Stimulated activated CD8-positive, alpha-beta memory T cell treated with anti-CD3 and anti-CD28 coated beads, Interleukin-15, amount 100 ng/mL, for 4 hours (primary cell): ENCODE results near the gene CAMK2G.

Source experiments
- DNase-seq, 2 donors: peaks; one replicate each; pipeline ENCODE4 v3.0.0-alpha.2; 2020; ENCODE audit warnings: low read depth in 2 of 2

CAMK2G gene

DNA sequence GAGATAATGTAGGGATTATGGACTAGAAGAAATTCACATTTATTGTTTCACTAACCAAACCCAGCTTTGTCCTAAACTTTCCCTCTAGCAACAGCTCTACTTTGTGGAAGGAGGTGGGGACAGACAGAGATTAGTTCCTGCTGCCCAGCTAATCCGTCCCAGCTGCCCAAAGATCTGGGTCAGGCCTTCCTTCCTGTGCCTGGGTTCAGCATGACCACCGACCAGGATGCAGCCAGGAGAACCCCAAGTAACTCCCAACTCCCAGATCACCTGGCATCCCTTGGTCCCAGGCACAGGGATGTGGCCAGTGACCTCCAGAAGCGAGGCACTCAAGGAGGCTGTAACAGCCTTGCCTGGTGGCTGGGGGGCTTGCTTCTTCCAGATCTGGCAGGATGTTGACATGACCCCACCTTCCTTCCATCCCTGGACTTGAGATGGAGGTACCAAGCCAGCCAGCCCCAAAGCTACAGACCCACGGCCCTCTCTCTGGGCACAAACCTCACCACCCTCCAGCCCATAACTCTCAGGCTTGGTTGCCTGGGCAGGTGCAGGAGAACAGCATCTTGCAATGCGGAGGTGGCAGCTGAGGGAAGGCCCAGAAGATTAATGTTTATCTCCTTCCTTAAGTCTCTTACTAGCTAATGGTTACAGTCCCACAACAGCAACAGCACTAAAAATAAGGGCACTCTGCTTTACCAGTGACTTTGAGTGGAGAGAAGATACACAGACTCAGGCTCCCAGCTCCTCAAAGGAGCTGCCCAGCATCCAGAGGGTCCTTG is 11.1 kb downstream of the CAMK2G start:
- no peak for DNase-seq

GRCh38 chr10:73862011-73862410 is 12.3 kb downstream of the CAMK2G start:
- no peak for DNase-seq

- DNase-seq = no peak
Observed at GRCh38 chr10:73859784-73860491, 14.4 kb downstream of the CAMK2G start.

DNA sequence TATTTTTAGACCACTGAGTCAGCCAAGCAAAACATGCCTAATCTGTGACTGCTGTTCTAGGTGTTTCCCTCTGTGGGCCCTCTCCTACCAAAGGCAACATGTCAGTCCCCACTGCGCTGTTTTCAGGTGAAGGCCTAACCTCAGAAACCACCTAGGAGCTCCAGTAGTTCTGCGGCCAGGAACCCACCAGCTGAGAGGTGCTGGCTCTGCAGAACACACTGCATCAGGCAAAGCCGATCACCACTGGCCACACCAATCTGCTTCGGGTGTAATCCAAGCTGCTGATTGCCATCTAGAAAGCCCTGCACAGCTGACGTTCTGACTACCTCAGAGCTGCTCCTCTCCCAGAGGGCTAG is 14.9 kb downstream of the CAMK2G start:
- DNase-seq = no peak

DNA sequence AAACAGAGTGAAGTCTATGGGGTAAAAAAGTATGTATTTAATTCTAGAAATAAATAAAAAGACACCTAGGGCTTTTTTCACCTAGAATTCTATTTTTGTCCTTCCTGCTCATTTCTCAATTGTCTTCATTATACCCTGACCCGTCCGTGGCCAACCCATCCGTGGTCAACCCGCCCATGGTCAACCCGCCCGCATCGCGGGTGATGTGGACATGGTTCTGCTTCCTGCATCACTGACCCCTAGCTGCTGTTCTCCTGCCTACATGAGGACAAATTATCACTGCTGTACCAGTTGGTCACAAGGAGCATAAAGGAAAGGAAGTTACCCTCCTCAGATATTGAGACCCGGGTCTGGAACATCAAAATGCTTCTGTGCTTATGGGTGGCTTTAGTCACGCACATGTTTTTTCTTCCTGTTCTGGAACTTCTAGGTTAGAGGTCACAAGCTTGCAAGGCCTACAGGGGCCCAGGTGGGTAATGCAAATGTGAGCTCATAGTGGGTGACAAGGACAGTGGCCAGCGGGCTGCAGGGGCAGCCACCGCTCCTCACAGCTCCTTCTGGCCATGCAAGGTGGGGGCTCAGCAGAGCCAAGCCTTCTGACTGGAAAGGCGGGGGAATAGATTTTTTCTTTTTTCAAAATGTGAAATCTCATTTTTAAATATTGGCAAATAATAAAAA is 15.5 kb downstream of the CAMK2G start:
- no peak for DNase-seq

GRCh38 chr10:73858013-73858708 is 16.2 kb downstream of the CAMK2G start:
- no peak for DNase-seq

- no peak for DNase-seq
Observed at GRCh38 chr10:73857446-73857845, 16.9 kb downstream of the CAMK2G start.

GRCh38 chr10:73856261-73856660 is 18.1 kb downstream of the CAMK2G start:
- no peak for DNase-seq

DNA sequence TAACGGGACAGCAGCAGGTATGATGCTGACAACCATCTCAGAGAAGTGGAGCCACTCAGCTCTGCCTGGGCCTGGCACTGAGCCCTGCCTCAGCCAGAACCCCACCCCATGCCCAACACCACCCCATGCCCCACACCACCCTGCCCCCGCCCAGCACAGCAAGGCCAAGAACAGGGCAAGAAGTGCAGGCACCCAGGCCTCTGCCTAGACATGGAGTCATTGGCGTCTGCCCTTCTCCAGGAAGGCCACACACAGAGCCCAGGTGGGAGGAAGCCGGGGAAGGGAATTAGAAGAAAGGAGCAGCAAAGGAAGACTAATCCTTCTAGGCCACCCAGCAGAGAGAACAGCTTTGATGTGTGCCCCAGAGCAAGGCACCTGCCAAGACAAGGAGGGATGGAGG is 18.9 kb downstream of the CAMK2G start:
- DNase-seq = no peak

GRCh38 chr10:73854310-73854709 is 20.0 kb downstream of the CAMK2G start:
- DNase-seq = no peak

- DNase-seq = no peak
Observed at GRCh38 chr10:73853196-73853595, 21.2 kb downstream of the CAMK2G start.

GRCh38 chr10:73850863-73851461 is 23.4 kb downstream of the CAMK2G start:
- no peak for DNase-seq

- DNase-seq = no peak
Observed at GRCh38 chr10:73850211-73850610, 24.1 kb downstream of the CAMK2G start.

DNA sequence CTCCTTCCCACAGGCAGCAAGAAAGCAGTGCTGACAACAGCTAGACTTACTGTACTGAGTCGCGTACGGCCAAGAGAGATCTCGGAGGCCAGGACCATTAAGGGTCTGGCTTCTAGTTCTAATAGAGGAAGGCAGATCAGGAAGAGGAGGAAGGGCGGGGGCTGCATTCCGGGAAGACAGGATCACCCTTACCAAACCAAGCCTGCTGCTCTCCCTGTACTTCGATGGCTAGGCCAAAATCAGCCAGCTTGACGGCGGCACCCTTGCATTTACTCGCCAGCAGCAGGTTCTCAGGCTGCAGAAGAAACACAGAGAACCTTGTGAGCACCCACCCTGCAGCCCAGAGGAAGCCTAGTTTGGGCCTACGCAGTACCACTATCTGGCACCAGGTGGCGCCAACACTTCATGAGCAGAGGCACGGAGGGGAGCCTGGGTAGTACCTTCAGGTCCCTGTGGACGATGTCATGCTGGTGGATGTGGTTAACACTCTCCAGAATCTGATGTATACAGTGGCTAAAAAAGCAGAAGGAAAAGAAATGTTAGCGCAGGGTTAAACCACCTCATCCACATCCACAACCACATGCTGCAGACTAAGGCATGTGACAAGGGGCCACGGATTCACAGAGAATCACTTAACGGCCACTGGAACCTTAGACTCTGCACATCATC is 25.4 kb downstream of the CAMK2G start:
- DNase-seq = peak; percentile 63 to 81

GRCh38 chr10:73847031-73847430 is 27.3 kb downstream of the CAMK2G start:
- DNase-seq = no peak

GRCh38 chr10:73843261-73843660 is 31.1 kb downstream of the CAMK2G start:
- no peak for DNase-seq

DNA sequence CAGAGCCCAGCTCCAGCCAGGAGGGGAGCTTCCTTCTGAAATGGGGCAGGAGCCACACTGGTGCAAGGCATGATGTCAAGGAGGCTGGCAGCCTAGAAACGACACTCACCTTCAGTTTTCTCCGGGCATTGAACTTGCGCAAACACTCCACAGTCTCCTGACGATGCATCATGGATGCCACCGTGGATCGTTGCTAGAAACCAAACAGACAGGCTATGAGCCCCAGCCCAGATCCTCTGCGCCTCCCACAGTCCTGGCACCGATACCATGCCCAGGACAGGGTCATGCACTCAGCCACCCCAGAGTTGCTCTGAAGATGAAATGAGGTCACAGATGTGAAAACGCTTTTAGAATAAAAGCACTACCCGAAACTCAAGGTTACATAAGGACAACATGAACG is 32.0 kb downstream of the CAMK2G start:
- no peak for DNase-seq

GRCh38 chr10:73841526-73842285 is 32.6 kb downstream of the CAMK2G start:
- no peak for DNase-seq

GRCh38 chr10:73841061-73841421 is 33.3 kb downstream of the CAMK2G start:
- no peak for DNase-seq

GRCh38 chr10:73840403-73841060 is 33.8 kb downstream of the CAMK2G start:
- no peak for DNase-seq
